ENCODE data around the gene JAK3. TPM values are rescaled to one million over a fixed set of nuclear protein-coding genes. Genes with fewer than 3 reads are reported as not detected.

Gene JAK3
- total RNA-seq, 1 experiment from 2014 or later, result 4.4 TPM

DNA sequence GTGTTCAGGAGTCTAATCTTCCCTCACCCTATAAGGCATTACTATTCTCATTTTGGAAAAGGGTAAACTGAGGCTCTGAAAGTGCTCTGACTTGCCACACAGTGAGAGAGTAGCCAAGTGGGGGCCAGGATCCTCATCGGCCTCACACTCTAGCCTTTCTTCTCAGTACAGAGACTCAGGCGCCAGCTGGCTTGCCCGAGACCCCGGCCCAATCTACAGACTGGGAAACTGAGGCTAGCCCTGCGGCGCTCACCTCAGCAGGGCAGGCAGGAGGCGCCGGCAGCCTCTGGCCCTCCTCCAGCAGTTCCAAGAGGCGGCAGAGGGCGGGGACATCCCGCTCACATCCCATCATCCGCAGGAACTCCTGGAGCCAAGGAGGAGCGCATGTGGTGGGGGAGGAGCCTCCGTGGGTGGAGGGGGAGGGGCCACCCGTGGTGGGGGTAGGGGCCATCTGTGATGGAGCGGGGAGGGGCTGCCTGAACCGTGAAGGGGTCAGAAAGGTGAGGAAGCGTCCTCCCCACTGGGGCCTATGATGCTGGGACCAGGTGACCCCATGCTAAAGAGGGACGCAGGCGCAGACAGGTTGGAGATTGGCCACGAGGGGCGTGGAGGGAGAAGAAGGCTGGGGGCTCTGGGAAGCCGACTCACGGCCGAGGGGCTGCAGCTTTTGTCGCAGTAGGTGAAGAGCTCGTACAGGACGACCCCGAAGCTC lies 17.8 kb downstream of the JAK3 start:
- Mint-ChIP-seq H3K36me3 (no peaks in the 10 kb centered on the region), H3K4me3 (peak overlapping the region; percentile 83), H3K4me1 (peaks cover 18% of the 10 kb centered on the region), H3K27ac (peak overlapping the region; percentile 99), H3K27me3 (ENCODE audit: low read depth) (peaks cover 20% of the 10 kb centered on the region), H3K9me3 (no peaks in the 10 kb centered on the region)
- CTCF ChIA-PET, result interaction anchor here (0.6 to 1.8 kb wide), 24 partner anchors 12 to 693 kb away, joined by 3 to 35 read pairs (median 4); partner anchors contain the start of genes B3GNT3, CCDC124, JAK3 and PGLS
- peak; percentile 67 for ATAC-seq
- POLR2A ChIA-PET, result interaction anchor here (0.6 to 1.8 kb wide), 6 partner anchors 12 to 427 kb away, joined by 3 to 11 read pairs (median 6); partner anchors contain the start of gene RPL18A
- peak; percentile 92 for DNase-seq (ENCODE audit: low spot score)
- TF ChIP-seq ELF4 (CRISPR knock-in tag; IDR thresholded peaks at IDR 0.05; ENCODE audit: low read depth), result no peak
- no peak for TF ChIP-seq RORB (CRISPR knock-in tag; IDR thresholded peaks at IDR 0.05)
- TF ChIP-seq, protein P1, sequence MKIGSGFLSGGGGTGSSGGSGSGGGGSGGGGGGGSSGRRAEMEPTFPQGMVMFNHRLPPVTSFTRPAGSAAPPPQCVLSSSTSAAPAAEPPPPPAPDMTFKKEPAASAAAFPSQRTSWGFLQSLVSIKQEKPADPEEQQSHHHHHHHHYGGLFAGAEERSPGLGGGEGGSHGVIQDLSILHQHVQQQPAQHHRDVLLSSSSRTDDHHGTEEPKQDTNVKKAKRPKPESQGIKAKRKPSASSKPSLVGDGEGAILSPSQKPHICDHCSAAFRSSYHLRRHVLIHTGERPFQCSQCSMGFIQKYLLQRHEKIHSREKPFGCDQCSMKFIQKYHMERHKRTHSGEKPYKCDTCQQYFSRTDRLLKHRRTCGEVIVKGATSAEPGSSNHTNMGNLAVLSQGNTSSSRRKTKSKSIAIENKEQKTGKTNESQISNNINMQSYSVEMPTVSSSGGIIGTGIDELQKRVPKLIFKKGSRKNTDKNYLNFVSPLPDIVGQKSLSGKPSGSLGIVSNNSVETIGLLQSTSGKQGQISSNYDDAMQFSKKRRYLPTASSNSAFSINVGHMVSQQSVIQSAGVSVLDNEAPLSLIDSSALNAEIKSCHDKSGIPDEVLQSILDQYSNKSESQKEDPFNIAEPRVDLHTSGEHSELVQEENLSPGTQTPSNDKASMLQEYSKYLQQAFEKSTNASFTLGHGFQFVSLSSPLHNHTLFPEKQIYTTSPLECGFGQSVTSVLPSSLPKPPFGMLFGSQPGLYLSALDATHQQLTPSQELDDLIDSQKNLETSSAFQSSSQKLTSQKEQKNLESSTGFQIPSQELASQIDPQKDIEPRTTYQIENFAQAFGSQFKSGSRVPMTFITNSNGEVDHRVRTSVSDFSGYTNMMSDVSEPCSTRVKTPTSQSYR (CRISPR knock-in tag; IDR thresholded peaks at IDR 0.05), result 0 out of 2 replicates have a peak, but pooled peaks have one; percentile 60
- no peak for TF ChIP-seq GRHL2 (CRISPR knock-in tag; IDR thresholded peaks at IDR 0.05; ENCODE audit: insufficient replicate concordance, severe bottlenecking)
- no peak for TF ChIP-seq TEAD1 (CRISPR knock-in tag; IDR thresholded peaks at IDR 0.05)
- TF ChIP-seq FOXP1 (CRISPR knock-in tag; IDR thresholded peaks at IDR 0.05; ENCODE audit: borderline replicate concordance), result peak; percentile 57; the same call in 1 of the 2 replicates
- TF ChIP-seq TP53 (CRISPR knock-in tag; IDR thresholded peaks at IDR 0.05), result no peak
- no peak for TF ChIP-seq HMGA2 (CRISPR knock-in tag; IDR thresholded peaks at IDR 0.05)
- no peak for TF ChIP-seq NR2C2 (CRISPR knock-in tag; IDR thresholded peaks at IDR 0.05)
- no peak for TF ChIP-seq MXD4 (CRISPR knock-in tag; IDR thresholded peaks at IDR 0.05; ENCODE audit: borderline replicate concordance)
- TF ChIP-seq, protein P2, sequence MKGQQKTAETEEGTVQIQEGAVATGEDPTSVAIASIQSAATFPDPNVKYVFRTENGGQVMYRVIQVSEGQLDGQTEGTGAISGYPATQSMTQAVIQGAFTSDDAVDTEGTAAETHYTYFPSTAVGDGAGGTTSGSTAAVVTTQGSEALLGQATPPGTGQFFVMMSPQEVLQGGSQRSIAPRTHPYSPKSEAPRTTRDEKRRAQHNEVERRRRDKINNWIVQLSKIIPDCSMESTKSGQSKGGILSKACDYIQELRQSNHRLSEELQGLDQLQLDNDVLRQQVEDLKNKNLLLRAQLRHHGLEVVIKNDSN (CRISPR knock-in tag; IDR thresholded peaks at IDR 0.05), result peak; percentile 57; the same call in 1 of the 2 replicates
- TF ChIP-seq, protein P3, sequence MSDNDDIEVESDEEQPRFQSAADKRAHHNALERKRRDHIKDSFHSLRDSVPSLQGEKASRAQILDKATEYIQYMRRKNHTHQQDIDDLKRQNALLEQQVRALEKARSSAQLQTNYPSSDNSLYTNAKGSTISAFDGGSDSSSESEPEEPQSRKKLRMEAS (CRISPR knock-in tag; IDR thresholded peaks at IDR 0.05), result peak; percentile 77
- TF ChIP-seq, protein P4, sequence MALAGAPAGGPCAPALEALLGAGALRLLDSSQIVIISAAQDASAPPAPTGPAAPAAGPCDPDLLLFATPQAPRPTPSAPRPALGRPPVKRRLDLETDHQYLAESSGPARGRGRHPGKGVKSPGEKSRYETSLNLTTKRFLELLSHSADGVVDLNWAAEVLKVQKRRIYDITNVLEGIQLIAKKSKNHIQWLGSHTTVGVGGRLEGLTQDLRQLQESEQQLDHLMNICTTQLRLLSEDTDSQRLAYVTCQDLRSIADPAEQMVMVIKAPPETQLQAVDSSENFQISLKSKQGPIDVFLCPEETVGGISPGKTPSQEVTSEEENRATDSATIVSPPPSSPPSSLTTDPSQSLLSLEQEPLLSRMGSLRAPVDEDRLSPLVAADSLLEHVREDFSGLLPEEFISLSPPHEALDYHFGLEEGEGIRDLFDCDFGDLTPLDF (CRISPR knock-in tag; IDR thresholded peaks at IDR 0.05), result no peak
- TF ChIP-seq KAT7 (CRISPR knock-in tag; IDR thresholded peaks at IDR 0.05; ENCODE audit: borderline replicate concordance), result no peak
- no peak for TF ChIP-seq ESRRA (CRISPR knock-in tag; IDR thresholded peaks at IDR 0.05; ENCODE audit: borderline replicate concordance)
- no peak for TF ChIP-seq SMAD3 (CRISPR knock-in tag; IDR thresholded peaks at IDR 0.05; ENCODE audit: borderline replicate concordance)
- TF ChIP-seq, protein P5, sequence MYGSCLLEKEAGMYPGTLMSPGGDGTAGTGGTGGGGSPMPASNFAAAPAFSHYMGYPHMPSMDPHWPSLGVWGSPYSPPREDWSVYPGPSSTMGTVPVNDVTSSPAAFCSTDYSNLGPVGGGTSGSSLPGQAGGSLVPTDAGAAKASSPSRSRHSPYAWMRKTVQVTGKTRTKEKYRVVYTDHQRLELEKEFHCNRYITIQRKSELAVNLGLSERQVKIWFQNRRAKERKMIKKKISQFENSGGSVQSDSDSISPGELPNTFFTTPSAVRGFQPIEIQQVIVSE (CRISPR knock-in tag; IDR thresholded peaks at IDR 0.05; ENCODE audit: borderline replicate concordance), result no peak
- TF ChIP-seq TCF7 (CRISPR knock-in tag; IDR thresholded peaks at IDR 0.05; ENCODE audit: low read depth), result 0 out of 2 replicates have a peak, but pooled peaks have one; percentile 44
- TF ChIP-seq ZNF423 (CRISPR knock-in tag; IDR thresholded peaks at IDR 0.05), result no peak
- TF ChIP-seq, protein P6, sequence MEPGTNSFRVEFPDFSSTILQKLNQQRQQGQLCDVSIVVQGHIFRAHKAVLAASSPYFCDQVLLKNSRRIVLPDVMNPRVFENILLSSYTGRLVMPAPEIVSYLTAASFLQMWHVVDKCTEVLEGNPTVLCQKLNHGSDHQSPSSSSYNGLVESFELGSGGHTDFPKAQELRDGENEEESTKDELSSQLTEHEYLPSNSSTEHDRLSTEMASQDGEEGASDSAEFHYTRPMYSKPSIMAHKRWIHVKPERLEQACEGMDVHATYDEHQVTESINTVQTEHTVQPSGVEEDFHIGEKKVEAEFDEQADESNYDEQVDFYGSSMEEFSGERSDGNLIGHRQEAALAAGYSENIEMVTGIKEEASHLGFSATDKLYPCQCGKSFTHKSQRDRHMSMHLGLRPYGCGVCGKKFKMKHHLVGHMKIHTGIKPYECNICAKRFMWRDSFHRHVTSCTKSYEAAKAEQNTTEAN (CRISPR knock-in tag; IDR thresholded peaks at IDR 0.05), result no peak
- TF ChIP-seq, protein P7, sequence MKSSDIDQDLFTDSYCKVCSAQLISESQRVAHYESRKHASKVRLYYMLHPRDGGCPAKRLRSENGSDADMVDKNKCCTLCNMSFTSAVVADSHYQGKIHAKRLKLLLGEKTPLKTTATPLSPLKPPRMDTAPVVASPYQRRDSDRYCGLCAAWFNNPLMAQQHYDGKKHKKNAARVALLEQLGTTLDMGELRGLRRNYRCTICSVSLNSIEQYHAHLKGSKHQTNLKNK (CRISPR knock-in tag; IDR thresholded peaks at IDR 0.05), result no peak
- no peak for TF ChIP-seq JUN (CRISPR knock-in tag; IDR thresholded peaks at IDR 0.05)
- TF ChIP-seq, protein P8, sequence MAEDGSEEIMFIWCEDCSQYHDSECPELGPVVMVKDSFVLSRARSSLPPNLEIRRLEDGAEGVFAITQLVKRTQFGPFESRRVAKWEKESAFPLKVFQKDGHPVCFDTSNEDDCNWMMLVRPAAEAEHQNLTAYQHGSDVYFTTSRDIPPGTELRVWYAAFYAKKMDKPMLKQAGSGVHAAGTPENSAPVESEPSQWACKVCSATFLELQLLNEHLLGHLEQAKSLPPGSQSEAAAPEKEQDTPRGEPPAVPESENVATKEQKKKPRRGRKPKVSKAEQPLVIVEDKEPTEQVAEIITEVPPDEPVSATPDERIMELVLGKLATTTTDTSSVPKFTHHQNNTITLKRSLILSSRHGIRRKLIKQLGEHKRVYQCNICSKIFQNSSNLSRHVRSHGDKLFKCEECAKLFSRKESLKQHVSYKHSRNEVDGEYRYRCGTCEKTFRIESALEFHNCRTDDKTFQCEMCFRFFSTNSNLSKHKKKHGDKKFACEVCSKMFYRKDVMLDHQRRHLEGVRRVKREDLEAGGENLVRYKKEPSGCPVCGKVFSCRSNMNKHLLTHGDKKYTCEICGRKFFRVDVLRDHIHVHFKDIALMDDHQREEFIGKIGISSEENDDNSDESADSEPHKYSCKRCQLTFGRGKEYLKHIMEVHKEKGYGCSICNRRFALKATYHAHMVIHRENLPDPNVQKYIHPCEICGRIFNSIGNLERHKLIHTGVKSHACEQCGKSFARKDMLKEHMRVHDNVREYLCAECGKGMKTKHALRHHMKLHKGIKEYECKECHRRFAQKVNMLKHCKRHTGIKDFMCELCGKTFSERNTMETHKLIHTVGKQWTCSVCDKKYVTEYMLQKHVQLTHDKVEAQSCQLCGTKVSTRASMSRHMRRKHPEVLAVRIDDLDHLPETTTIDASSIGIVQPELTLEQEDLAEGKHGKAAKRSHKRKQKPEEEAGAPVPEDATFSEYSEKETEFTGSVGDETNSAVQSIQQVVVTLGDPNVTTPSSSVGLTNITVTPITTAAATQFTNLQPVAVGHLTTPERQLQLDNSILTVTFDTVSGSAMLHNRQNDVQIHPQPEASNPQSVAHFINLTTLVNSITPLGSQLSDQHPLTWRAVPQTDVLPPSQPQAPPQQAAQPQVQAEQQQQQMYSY (CRISPR knock-in tag; IDR thresholded peaks at IDR 0.05), result no peak
- TF ChIP-seq, protein P9, sequence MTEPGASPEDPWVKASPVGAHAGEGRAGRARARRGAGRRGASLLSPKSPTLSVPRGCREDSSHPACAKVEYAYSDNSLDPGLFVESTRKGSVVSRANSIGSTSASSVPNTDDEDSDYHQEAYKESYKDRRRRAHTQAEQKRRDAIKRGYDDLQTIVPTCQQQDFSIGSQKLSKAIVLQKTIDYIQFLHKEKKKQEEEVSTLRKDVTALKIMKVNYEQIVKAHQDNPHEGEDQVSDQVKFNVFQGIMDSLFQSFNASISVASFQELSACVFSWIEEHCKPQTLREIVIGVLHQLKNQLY (CRISPR knock-in tag; IDR thresholded peaks at IDR 0.05), result no peak

Measured in WTC11 (cell line).